Loucy (cell line): Measurements from ENCODE around the gene GPR137.

Source experiments
- EZH2phosphoT487 ChIP-seq: fragments of 200-600 bp; IDR thresholded peaks from 2 replicates; pipeline ENCODE4 v1.6.1; 2018; ENCODE audit warnings: antibody characterized with exemption, mild to moderate bottlenecking, moderate library complexity, borderline replicate concordance
- TF ChIP-seq, protein P1 (sequence below): fragments of 200-600 bp; sonication (generic); conservative IDR thresholded peaks from 2 replicates; pipeline ENCODE4 v1.5.1; 2014; ENCODE audit warnings: mild to moderate bottlenecking, antibody characterized with exemption, low read length

DNA sequence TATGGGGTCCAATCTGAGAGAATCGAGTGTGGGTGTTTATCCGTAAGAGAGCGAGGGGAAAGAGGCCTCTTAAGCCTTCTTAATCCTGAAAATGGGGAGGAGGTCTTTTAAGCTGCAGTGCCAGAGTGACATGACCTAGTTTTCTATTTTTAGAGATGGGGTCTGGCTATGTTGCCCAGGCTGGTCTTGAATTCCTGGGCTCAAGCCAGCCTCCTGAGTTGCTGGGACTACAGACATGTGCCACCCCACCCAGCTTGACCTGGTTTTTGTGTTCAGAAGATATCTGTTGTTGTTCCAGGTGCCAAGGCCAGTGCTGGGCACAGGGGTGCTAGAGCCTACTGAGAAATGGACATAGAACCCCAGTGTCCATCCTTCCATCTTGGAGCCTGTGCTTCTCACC lies 2.6 kb upstream of the GPR137 start:
- TF ChIP-seq, protein P1, sequence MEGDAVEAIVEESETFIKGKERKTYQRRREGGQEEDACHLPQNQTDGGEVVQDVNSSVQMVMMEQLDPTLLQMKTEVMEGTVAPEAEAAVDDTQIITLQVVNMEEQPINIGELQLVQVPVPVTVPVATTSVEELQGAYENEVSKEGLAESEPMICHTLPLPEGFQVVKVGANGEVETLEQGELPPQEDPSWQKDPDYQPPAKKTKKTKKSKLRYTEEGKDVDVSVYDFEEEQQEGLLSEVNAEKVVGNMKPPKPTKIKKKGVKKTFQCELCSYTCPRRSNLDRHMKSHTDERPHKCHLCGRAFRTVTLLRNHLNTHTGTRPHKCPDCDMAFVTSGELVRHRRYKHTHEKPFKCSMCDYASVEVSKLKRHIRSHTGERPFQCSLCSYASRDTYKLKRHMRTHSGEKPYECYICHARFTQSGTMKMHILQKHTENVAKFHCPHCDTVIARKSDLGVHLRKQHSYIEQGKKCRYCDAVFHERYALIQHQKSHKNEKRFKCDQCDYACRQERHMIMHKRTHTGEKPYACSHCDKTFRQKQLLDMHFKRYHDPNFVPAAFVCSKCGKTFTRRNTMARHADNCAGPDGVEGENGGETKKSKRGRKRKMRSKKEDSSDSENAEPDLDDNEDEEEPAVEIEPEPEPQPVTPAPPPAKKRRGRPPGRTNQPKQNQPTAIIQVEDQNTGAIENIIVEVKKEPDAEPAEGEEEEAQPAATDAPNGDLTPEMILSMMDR = no peak
- TF ChIP-seq EZH2phosphoT487 = no peak
